Upper lobe of left lung (tissue), 6 donors: ENCODE measurements around the gene CHCHD6. TPM values are rescaled to one million over a fixed set of nuclear protein-coding genes. Genes with fewer than 3 reads are reported as not detected.

Experiments
- ATAC-seq, 2 donors: fragments of 200-7000 bp; cut with Tn5 transposase; one replicate each; pipeline ENCODE4 v1.9.1; 2022; ENCODE audit warnings: mild to moderate bottlenecking in 2 of 2, moderate library complexity in 2 of 2; ENCODE audit not compliant: low FRiP score in 2 of 2
- DNase-seq, 2 donors: peaks; one replicate each; pipeline ENCODE4 v3.0.0-alpha.2; 2019 to 2020
- H3K27ac ChIP-seq, 4 donors: fragments of 200-600 bp; sonication (generic); one replicate each; pipeline ENCODE4 v1.5.1; 2016 to 2019
- H3K27me3 ChIP-seq, 4 donors: fragments of 200-600 bp; sonication (generic); one replicate each; pipeline ENCODE4 v1.5.1; 2017 to 2019
- H3K36me3 ChIP-seq, 4 donors: fragments of 200-600 bp; sonication (generic); one replicate each; pipeline ENCODE4 v1.5.1; 2016 to 2019
- H3K4me1 ChIP-seq, 4 donors: fragments of 200-600 bp; sonication (generic); one replicate each; pipeline ENCODE4 v1.5.1; 2018 to 2019
- H3K4me3 ChIP-seq, 4 donors: fragments of 200-600 bp; sonication (generic); one replicate each; pipeline ENCODE4 v1.5.1; 2017 to 2019; ENCODE audit warnings: mild to moderate bottlenecking in 2 of 4, moderate library complexity in 1 of 4
- H3K9me3 ChIP-seq, 4 donors: fragments of 200-600 bp; sonication (generic); one replicate each; pipeline ENCODE4 v1.5.1; 2018 to 2019
- CTCF ChIP-seq, 6 experiments: fragments of 450-650 bp in 4 of 6; fragments of 200-600 bp in 2 of 6; sonication (generic) in 2 of 6; IDR thresholded peaks; one replicate each; pipeline ENCODE4 v1.5.1; 2016 to 2019; ENCODE audit warnings: antibody characterized with exemption in 6 of 6
- EP300 ChIP-seq, 4 donors: sonication (generic); formaldehyde crosslinking; IDR thresholded peaks; one replicate each; pipeline ENCODE4 v1.5.1; 2017; ENCODE audit warnings: antibody characterized with exemption in 4 of 4, control low read depth in 2 of 4
- POLR2A ChIP-seq, 4 donors: fragments of 450-650 bp; IDR thresholded peaks; one replicate each; pipeline ENCODE4 v1.5.1; 2016 to 2017; ENCODE audit warnings: antibody characterized with exemption in 4 of 4, mild to moderate bottlenecking in 2 of 4
- POLR2AphosphoS5 ChIP-seq, 2 donors: sonication (generic); formaldehyde crosslinking; IDR thresholded peaks; one replicate each; pipeline ENCODE4 v1.5.1; 2017; ENCODE audit warnings: antibody characterized with exemption in 2 of 2
- WGBS, 2 donors: methylation state at CpG; one replicate each; pipeline ENCODE4 v1.1.5; 2017 to 2018; 5-methylcytosine and 5-hydroxymethylcytosine counted together
- total RNA-seq, 6 donors: library from RNA; depleted of rRNA in 4 of 6; stranded (reverse); fragments of >200 nt in 4 of 6; gene quantifications; one replicate each; pipeline versions ENCODE4 v1.1.0 to v1.2.1, GENCODE V29; 2016 to 2021
- donor health status: DM: no; HTN: no; CAD: no; lungs with moderate emphysema.
- donor health status: DM: no; HTN: yes; CAD: no; lungs with severe emphysema.

CHCHD6 gene
- total RNA-seq, 6 donors from 2014 or later, result 16.6 to 35.6 (median 21.8) TPM

- H3K9me3 ChIP-seq, result no peaks in the 10 kb centered on the region
- H3K27me3 ChIP-seq, result no peaks in the 10 kb centered on the region
- peaks cover 4 to 13% (median 9%) of the 10 kb centered on the region in 4 donors for H3K36me3 ChIP-seq
- no peak for ATAC-seq
- H3K27ac ChIP-seq, result peak overlapping the region in 3 of 4 donors; percentile 21 to 83 (median 54)
- peaks cover 28 to 53% (median 32%) of the 10 kb centered on the region in 4 donors for H3K4me1 ChIP-seq
- DNase-seq, result peak in 1 of 2 donors; percentile 51
- peak overlapping the region; percentile 67 to 95 (median 72) for H3K4me3 ChIP-seq
- WGBS, 2 donors, result 59 to 90% methylated on average over 2 to 20 of the region's 21 CpGs
- TF ChIP-seq POLR2AphosphoS5 (IDR thresholded peaks at IDR 0.05) (no peak), POLR2A (IDR thresholded peaks at IDR 0.05) (no peak), EP300 (IDR thresholded peaks at IDR 0.05) (no peak), CTCF (IDR thresholded peaks at IDR 0.05) (no peak)
These were observed 280.5 kb downstream of the CHCHD6 start for GRCh38 chr3:126984391-126985131.

GRCh38 chr3:126985132-126985985 is 281.3 kb downstream of the CHCHD6 start:
- no peak for TF ChIP-seq EP300 (IDR thresholded peaks at IDR 0.05)
- no peak for TF ChIP-seq CTCF (IDR thresholded peaks at IDR 0.05)
- no peak for TF ChIP-seq POLR2A (IDR thresholded peaks at IDR 0.05)
- DNase-seq, result peak in 1 of 2 donors; percentile 40
- ATAC-seq, result no peak
- Histone ChIP-seq H3K27ac (peak overlapping the region in 2 of 4 donors; percentile 21 to 23), H3K27me3 (no peaks in the 10 kb centered on the region), H3K4me1 (peaks cover 28 to 53% (median 32%) of the 10 kb centered on the region in 4 donors), H3K36me3 (peaks cover 4 to 21% (median 16%) of the 10 kb centered on the region in 4 donors), H3K4me3 (no peak overlapping the region), H3K9me3 (no peaks in the 10 kb centered on the region)
- WGBS, 2 donors, result 78 to 82% methylated on average over 8 to 17 of the region's 17 CpGs

- Histone ChIP-seq H3K4me1 (peaks cover 28 to 53% (median 32%) of the 10 kb centered on the region in 4 donors), H3K27me3 (no peaks in the 10 kb centered on the region), H3K9me3 (no peaks in the 10 kb centered on the region), H3K36me3 (peaks cover 4 to 26% (median 20%) of the 10 kb centered on the region in 4 donors), H3K27ac (peak overlapping the region in 1 of 4 donors; percentile 23), H3K4me3 (no peak overlapping the region)
- WGBS, 2 donors, result 67 to 69% methylated on average over 7 to 9 of the region's 9 CpGs
- no peak for DNase-seq
- ATAC-seq, result no peak
- no peak for TF ChIP-seq POLR2AphosphoS5 (IDR thresholded peaks at IDR 0.05)
- no peak for TF ChIP-seq POLR2A (IDR thresholded peaks at IDR 0.05)
- TF ChIP-seq EP300 (IDR thresholded peaks at IDR 0.05), result no peak
These were observed 282.0 kb downstream of the CHCHD6 start for GRCh38 chr3:126986001-126986400.

GRCh38 chr3:126987129-126987528 is 283.1 kb downstream of the CHCHD6 start:
- no peaks in the 10 kb centered on the region for H3K27me3 ChIP-seq
- ATAC-seq (no peak), DNase-seq (peak in 1 of 2 donors; percentile 19)
- H3K4me1 ChIP-seq, result peaks cover 28 to 53% (median 28%) of the 10 kb centered on the region in 4 donors
- H3K9me3 ChIP-seq, result no peaks in the 10 kb centered on the region
- TF ChIP-seq EP300 (IDR thresholded peaks at IDR 0.05) (no peak), POLR2A (IDR thresholded peaks at IDR 0.05) (no peak), CTCF (IDR thresholded peaks at IDR 0.05) (no peak), POLR2AphosphoS5 (IDR thresholded peaks at IDR 0.05) (no peak)
- H3K36me3 ChIP-seq, result peaks cover 4 to 33% (median 27%) of the 10 kb centered on the region in 4 donors
- 44 to 56% methylated on average over 4 of the region's 4 CpGs for WGBS, 2 donors
- H3K27ac ChIP-seq, result peak overlapping the region in 1 of 4 donors; percentile 30
- H3K4me3 ChIP-seq, result no peak overlapping the region

GRCh38 chr3:126987596-126987995 is 283.6 kb downstream of the CHCHD6 start:
- no peak for ATAC-seq
- H3K27me3 ChIP-seq, result no peaks in the 10 kb centered on the region
- no peaks in the 10 kb centered on the region for H3K9me3 ChIP-seq
- TF ChIP-seq POLR2A (IDR thresholded peaks at IDR 0.05), result no peak
- H3K4me1 ChIP-seq, result peaks cover 23 to 53% (median 26%) of the 10 kb centered on the region in 4 donors
- H3K36me3 ChIP-seq, result peaks cover 4 to 33% (median 27%) of the 10 kb centered on the region in 4 donors
- DNase-seq, result peak in 1 of 2 donors; percentile 71
- H3K4me3 ChIP-seq, result no peak overlapping the region
- 86 to 89% methylated on average over 5 to 7 of the region's 8 CpGs for WGBS, 2 donors
- H3K27ac ChIP-seq, result peak overlapping the region in 1 of 4 donors; percentile 30
